Measurements from ENCODE around the gene SPATS2L.

DNA sequence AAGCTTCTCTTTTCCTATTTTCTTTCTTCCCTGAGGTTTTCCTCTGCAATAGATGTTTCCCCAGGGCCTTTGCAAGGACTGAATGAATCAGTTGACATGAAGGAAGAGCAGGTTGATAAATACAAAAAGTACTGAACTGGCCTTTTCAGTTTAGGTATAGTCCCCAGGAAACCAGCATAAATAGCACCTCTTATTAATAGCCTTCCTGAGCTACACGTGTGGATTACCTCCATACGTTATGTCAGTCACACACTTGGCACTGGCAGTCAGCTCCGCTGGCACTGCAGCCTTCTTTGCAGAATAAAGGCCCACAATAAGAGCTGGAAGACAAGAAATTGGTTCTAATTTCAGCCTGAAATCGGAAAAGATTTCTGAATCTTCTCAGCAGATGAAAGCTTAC is 142.7 kb downstream of the SPATS2L start:
- TF ChIP-seq, protein P1, sequence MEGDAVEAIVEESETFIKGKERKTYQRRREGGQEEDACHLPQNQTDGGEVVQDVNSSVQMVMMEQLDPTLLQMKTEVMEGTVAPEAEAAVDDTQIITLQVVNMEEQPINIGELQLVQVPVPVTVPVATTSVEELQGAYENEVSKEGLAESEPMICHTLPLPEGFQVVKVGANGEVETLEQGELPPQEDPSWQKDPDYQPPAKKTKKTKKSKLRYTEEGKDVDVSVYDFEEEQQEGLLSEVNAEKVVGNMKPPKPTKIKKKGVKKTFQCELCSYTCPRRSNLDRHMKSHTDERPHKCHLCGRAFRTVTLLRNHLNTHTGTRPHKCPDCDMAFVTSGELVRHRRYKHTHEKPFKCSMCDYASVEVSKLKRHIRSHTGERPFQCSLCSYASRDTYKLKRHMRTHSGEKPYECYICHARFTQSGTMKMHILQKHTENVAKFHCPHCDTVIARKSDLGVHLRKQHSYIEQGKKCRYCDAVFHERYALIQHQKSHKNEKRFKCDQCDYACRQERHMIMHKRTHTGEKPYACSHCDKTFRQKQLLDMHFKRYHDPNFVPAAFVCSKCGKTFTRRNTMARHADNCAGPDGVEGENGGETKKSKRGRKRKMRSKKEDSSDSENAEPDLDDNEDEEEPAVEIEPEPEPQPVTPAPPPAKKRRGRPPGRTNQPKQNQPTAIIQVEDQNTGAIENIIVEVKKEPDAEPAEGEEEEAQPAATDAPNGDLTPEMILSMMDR (IDR thresholded peaks at IDR 0.05; ENCODE audit: low read depth, low read length, poor library complexity, severe bottlenecking), result no peak
- no peak for TF ChIP-seq EZH2phosphoT487 (IDR thresholded peaks at IDR 0.05; ENCODE audit: borderline replicate concordance, low read length)
